ENCODE measurements around the gene SIGLEC8.

GRCh38 chr19:51410950-51411748 lies 47.1 kb downstream of the SIGLEC8 start:
- TF ChIP-seq CTCF (IDR thresholded peaks at IDR 0.05), result no peak
- TF ChIP-seq POLR2A (IDR thresholded peaks at IDR 0.05), result no peak
